Pancreas (tissue), 10 donors: Measurements from ENCODE around the gene JCAD. TPM values are rescaled to one million over a fixed set of nuclear protein-coding genes. Genes with fewer than 3 reads are reported as not detected.
A peak's percentile ranks its signal among the peaks of the same experiment; 100 is the strongest.

ENCODE experiments used
- ATAC-seq, 4 donors: fragments of 200-7000 bp; cut with Tn5 transposase; one replicate each; pipeline versions ENCODE4 v1.8.0 to v1.9.1; 2020; ENCODE audit warnings: mild to moderate bottlenecking in 4 of 4, moderate library complexity in 4 of 4
- DNase-seq, 6 donors: peaks; one replicate each; pipeline ENCODE4 v3.0.0-alpha.2; 2020
- FAIRE-seq: peaks from 2 replicates; lab custom pipeline; 2012; peaks lifted over from hg19 to GRCh38; lab: Jason Lieb, UNC
- H3K27ac ChIP-seq, 4 donors: fragments of 200-600 bp; sonication (generic); 1 replicate in 3 of 4; 2 replicates in 1 of 4; pipeline versions ENCODE4 v1.5.0 to v1.8.0; 2020
- H3K27me3 ChIP-seq, 4 donors: fragments of 200-600 bp; one replicate each; pipeline ENCODE4 v1.8.0; 2021
- H3K36me3 ChIP-seq, 3 donors: fragments of 200-600 bp; sonication (generic) in 1 of 3; one replicate each; pipeline versions ENCODE4 v1.5.0 to v1.8.0; 2020 to 2021
- H3K4me1 ChIP-seq, 3 donors: fragments of 200-600 bp; one replicate each; pipeline ENCODE4 v1.8.0; 2021
- H3K4me3 ChIP-seq, 4 donors: fragments of 200-600 bp; sonication (generic) in 2 of 4; one replicate each; pipeline versions ENCODE4 v1.5.0 to v1.8.0; 2020 to 2021
- H3K9me3 ChIP-seq, 4 donors: fragments of 200-600 bp; one replicate each; pipeline ENCODE4 v1.8.0; 2021
- WGBS, 2 donors: extraction: QIAGEN DNeasy Blood & Tissue Kit; methylation state at CpG; one replicate each; pipeline ENCODE4 v1.1.7; 2013; 5-methylcytosine and 5-hydroxymethylcytosine counted together
- intact Hi-C, 3 donors: fragments of 100-400 bp; cut with DNase I; formaldehyde crosslinking; loops; one replicate each; pipeline versions ENCODE4 v1.11.1 to v1.14.2; 2022
- polyA plus RNA-seq, 2 donors: library from polyadenylated mRNA; stranded (reverse); fragments of 200-250 nt; gene quantifications; one replicate each; pipeline ENCODE4 v1.2.3, GENCODE V29; 2013
- total RNA-seq, 6 donors: library from RNA; stranded (reverse); fragmentation: NEBNext Ultra II Directional in 4 of 6; extraction: Animal tissue kit (Norgen Biotek cat#: 25700) in 4 of 6; gene quantifications; one replicate each; pipeline versions ENCODE4 v1.2.1 to v1.2.4, GENCODE V29; 2021 to 2023
- TF ChIP-seq, protein P1 (sequence below), 4 donors: fragments of 200-600 bp; sonication (generic) in 3 of 4; IDR thresholded peaks; one replicate each; pipeline versions ENCODE4 v1.5.0 to v1.8.0; 2021; ENCODE audit warnings: antibody characterized with exemption in 4 of 4
- donor health status: healthy with polysubstance abuse.
- donor health status: DM: no; HTN: no; CAD: no; lungs with moderate emphysema.
- donor health status: DM: no; HTN: no; CAD: no.
- donor health status: control.
- donor health status: control.
- donor health status: Bipolar disorder and iron deficiency.
- donor health status: DM: yes; HTN: yes; CAD: no.
- donor health status: DM: no; HTN: no; CAD: no.
- donor health status: DM: no; HTN: no; CAD: no.
- donor health status: DM: yes; HTN: yes; CAD: no.

JCAD gene
- total and polyA plus RNA-seq, 8 donors = 10.0 to 48.2 (median 23.0) TPM

GRCh38 chr10:30000802-30001571 is 58.4 kb downstream of the JCAD start:
- intact Hi-C loops = loop anchor here in 1 of 3 donors (10.0 kb wide), 1 partner anchor 244 kb away; no protein-coding TSS in a partner anchor
- ATAC-seq (peak in 2 of 4 donors; percentile 30 to 47), FAIRE-seq (no peak), DNase-seq (peak in 2 of 6 donors; percentile 18 to 29)
- Histone ChIP-seq H3K9me3 (no peaks in the 10 kb centered on the region), H3K27me3 (peaks cover 0 to 2% (median 0%) of the 10 kb centered on the region in 4 donors), H3K4me3 (no peak overlapping the region), H3K4me1 (no peaks in the 10 kb centered on the region), H3K36me3 (no peaks in the 10 kb centered on the region), H3K27ac (peak overlapping the region in 1 of 4 donors; percentile 5)
- TF ChIP-seq, protein P1, sequence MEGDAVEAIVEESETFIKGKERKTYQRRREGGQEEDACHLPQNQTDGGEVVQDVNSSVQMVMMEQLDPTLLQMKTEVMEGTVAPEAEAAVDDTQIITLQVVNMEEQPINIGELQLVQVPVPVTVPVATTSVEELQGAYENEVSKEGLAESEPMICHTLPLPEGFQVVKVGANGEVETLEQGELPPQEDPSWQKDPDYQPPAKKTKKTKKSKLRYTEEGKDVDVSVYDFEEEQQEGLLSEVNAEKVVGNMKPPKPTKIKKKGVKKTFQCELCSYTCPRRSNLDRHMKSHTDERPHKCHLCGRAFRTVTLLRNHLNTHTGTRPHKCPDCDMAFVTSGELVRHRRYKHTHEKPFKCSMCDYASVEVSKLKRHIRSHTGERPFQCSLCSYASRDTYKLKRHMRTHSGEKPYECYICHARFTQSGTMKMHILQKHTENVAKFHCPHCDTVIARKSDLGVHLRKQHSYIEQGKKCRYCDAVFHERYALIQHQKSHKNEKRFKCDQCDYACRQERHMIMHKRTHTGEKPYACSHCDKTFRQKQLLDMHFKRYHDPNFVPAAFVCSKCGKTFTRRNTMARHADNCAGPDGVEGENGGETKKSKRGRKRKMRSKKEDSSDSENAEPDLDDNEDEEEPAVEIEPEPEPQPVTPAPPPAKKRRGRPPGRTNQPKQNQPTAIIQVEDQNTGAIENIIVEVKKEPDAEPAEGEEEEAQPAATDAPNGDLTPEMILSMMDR (IDR thresholded peaks at IDR 0.05) = no peak
- WGBS, 2 donors = 70 to 80% methylated on average over 12 of the region's 12 CpGs

GRCh38 chr10:29998142-29998808 is 61.1 kb downstream of the JCAD start:
- no peaks in the 10 kb centered on the region for H3K9me3 ChIP-seq
- no peaks in the 10 kb centered on the region for H3K36me3 ChIP-seq
- TF ChIP-seq, protein P1 (IDR thresholded peaks at IDR 0.05) = peak; percentile 88 to 98 (median 94)
- peak; percentile 65 to 86 (median 80) for ATAC-seq
- intact Hi-C loops = no loop called here
- WGBS, 2 donors = 32 to 34% methylated on average over 12 of the region's 12 CpGs
- H3K4me3 ChIP-seq = no peak overlapping the region
- H3K4me1 ChIP-seq = no peaks in the 10 kb centered on the region
- DNase-seq = peak; percentile 46 to 74 (median 70)
- peaks cover 0 to 2% (median 0%) of the 10 kb centered on the region in 4 donors for H3K27me3 ChIP-seq
- no peak overlapping the region for H3K27ac ChIP-seq
- peak; percentile 26 for FAIRE-seq

DNA sequence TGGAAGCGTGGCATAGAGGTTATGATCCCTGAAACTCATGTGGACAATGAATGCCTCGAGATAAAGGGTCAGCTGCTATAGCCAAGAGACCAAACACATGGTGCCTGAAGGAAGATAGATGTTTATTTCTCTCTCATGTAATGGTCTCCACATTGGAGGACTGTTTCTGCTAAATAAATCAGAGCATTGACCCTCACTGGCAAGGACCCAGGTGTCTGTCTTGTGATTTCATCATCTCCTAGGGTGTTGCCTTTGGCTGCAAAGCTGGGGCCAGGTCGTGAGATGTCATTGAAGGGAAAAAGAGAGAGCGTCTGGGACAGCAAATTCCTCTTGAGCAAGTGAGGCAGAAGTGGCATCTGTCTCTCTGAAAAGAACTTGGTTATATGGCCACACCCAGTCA is 64.6 kb downstream of the JCAD start:
- no peaks in the 10 kb centered on the region for H3K4me1 ChIP-seq
- TF ChIP-seq, protein P1 (IDR thresholded peaks at IDR 0.05) = no peak
- H3K27ac ChIP-seq = no peak overlapping the region
- intact Hi-C loops = no loop called here
- no peaks in the 10 kb centered on the region for H3K9me3 ChIP-seq
- H3K36me3 ChIP-seq = no peaks in the 10 kb centered on the region
- DNase-seq (no peak), ATAC-seq (no peak), FAIRE-seq (no peak)
- no peaks in the 10 kb centered on the region for H3K27me3 ChIP-seq
- no peak overlapping the region for H3K4me3 ChIP-seq
- WGBS, 2 donors = 62 to 83% methylated on average over 4 of the region's 4 CpGs

DNA sequence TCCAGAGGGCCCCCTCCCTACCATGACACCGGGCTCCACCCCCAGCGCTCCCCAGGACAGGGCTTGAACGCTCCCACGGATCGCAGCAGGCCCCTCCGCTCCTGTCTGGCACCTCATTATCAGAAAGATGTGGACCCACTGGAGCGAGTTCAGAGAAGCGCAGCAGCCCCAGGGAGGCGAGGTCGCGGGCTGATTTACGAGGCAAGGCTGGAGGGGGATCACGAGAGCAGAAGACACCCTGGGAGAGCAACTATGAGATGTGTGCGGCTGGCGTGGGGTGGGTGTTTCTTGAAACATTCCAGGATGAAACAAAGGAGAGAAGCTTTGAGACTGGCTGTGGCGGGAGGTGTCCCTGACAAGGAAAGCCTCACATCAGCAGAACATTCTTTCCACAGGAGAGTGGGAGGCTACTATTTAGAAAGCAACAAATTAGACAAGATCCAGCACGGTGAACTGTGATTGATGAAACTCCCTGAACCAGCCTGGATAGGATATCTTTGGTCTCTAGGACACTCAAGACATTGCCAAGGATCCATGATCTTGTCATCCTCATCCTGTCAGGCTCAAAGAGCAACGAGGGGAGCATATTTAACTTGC is 66.0 kb downstream of the JCAD start:
- H3K27me3 ChIP-seq = no peaks in the 10 kb centered on the region
- no peak for FAIRE-seq
- intact Hi-C loops = no loop called here
- 73 to 76% methylated on average over 18 of the region's 18 CpGs for WGBS, 2 donors
- TF ChIP-seq, protein P1 (IDR thresholded peaks at IDR 0.05) = no peak
- DNase-seq = peak in 1 of 6 donors; percentile 34
- no peaks in the 10 kb centered on the region for H3K4me1 ChIP-seq
- no peak for ATAC-seq
- H3K36me3 ChIP-seq = no peaks in the 10 kb centered on the region
- no peak overlapping the region for H3K4me3 ChIP-seq
- no peaks in the 10 kb centered on the region for H3K9me3 ChIP-seq
- no peak overlapping the region for H3K27ac ChIP-seq
